H9 (cell line): ENCODE results near the gene SLC7A9. TPM values are rescaled to one million over a fixed set of nuclear protein-coding genes. Genes with fewer than 3 reads are reported as not detected.

Experiments used
- DNase-seq: peaks from one replicate; pipeline ENCODE4 v3.0.0-alpha.2; 2017
- H2AFZ ChIP-seq: one replicate; pipeline ENCODE4 v1.6.1; 2013; ENCODE audit warnings: mild to moderate bottlenecking, low read length, control low read depth, moderate library complexity
- H2AK5ac ChIP-seq: 2 replicates; pipeline ENCODE4 v1.6.1; 2013; ENCODE audit warnings: low read length, control low read depth, mixed read lengths; ENCODE audit not compliant: insufficient read length
- H2BK120ac ChIP-seq: one replicate; pipeline ENCODE4 v1.6.1; 2013; ENCODE audit warnings: low read depth, mild to moderate bottlenecking, low read length, control low read depth, inconsistent platforms; ENCODE audit not compliant: poor library complexity, severe bottlenecking
- H2BK12ac ChIP-seq: 2 replicates; pipeline ENCODE4 v1.6.1; 2013; ENCODE audit warnings: low read length, control low read depth, mixed read lengths, low read depth; ENCODE audit not compliant: insufficient read length
- H2BK15ac ChIP-seq: 2 replicates; pipeline ENCODE4 v1.6.1; 2013; ENCODE audit warnings: low read depth, low read length, control low read depth
- H2BK20ac ChIP-seq: one replicate; pipeline ENCODE4 v1.6.1; 2013; ENCODE audit warnings: low read depth, mild to moderate bottlenecking, low read length, control low read depth, inconsistent platforms; ENCODE audit not compliant: poor library complexity, severe bottlenecking
- H2BK5ac ChIP-seq: 2 replicates; pipeline ENCODE4 v1.6.1; 2013; ENCODE audit warnings: low read length, control low read depth, mixed read lengths; ENCODE audit not compliant: insufficient read length
- H3K14ac ChIP-seq: 2 replicates; pipeline ENCODE4 v1.6.1; 2013; ENCODE audit warnings: low read length, control low read depth; ENCODE audit not compliant: insufficient read depth
- H3K18ac ChIP-seq: 2 replicates; pipeline ENCODE4 v1.6.1; 2013; ENCODE audit warnings: low read depth, mild to moderate bottlenecking, mixed read lengths, low read length, control low read depth; ENCODE audit not compliant: insufficient read length
- H3K23ac ChIP-seq: 2 replicates; pipeline ENCODE4 v1.6.1; 2013; ENCODE audit warnings: low read length, control low read depth, mixed read lengths, low read depth; ENCODE audit not compliant: insufficient read length
- H3K23me2 ChIP-seq: 2 replicates; pipeline ENCODE4 v1.6.1; 2013; ENCODE audit warnings: low read depth, mild to moderate bottlenecking, mixed read lengths, low read length, control low read depth; ENCODE audit not compliant: insufficient read length, poor library complexity, severe bottlenecking
- H3K27ac ChIP-seq: 2 replicates; pipeline ENCODE4 v1.5.1; 2013; ENCODE audit warnings: low read length, control low read depth, mixed read lengths, low read depth; ENCODE audit not compliant: insufficient read length
- H3K27me3 ChIP-seq: 2 replicates; pipeline ENCODE4 v1.6.1; 2013; ENCODE audit warnings: low read length, control low read depth, inconsistent platforms; ENCODE audit not compliant: insufficient read depth
- H3K4ac ChIP-seq: 2 replicates; pipeline ENCODE4 v1.6.1; 2013; ENCODE audit warnings: low read depth, mild to moderate bottlenecking, control low read depth, inconsistent platforms, low read length, moderate library complexity
- H3K4me1 ChIP-seq: 2 replicates; pipeline ENCODE4 v1.6.1; 2013; ENCODE audit warnings: low read length, control low read depth, inconsistent platforms; ENCODE audit not compliant: insufficient read depth
- H3K4me2 ChIP-seq: 2 replicates; pipeline ENCODE4 v1.6.1; 2013; ENCODE audit warnings: low read length, control low read depth, mixed read lengths; ENCODE audit not compliant: insufficient read length, insufficient read depth
- H3K56ac ChIP-seq: 2 replicates; pipeline ENCODE4 v1.6.1; 2013; ENCODE audit warnings: low read depth, mild to moderate bottlenecking, mixed read lengths, low read length, control low read depth; ENCODE audit not compliant: insufficient read length
- H3K79me1 ChIP-seq: 2 replicates; pipeline ENCODE4 v1.6.1; 2013; ENCODE audit warnings: low read depth, mild to moderate bottlenecking, moderate library complexity, low read length, control low read depth, inconsistent platforms; ENCODE audit not compliant: insufficient read depth, poor library complexity, severe bottlenecking
- H3K79me2 ChIP-seq: 2 replicates; pipeline ENCODE4 v1.6.1; 2013; ENCODE audit warnings: low read length, control low read depth, inconsistent platforms; ENCODE audit not compliant: insufficient read depth
- H3K9ac ChIP-seq: 2 replicates; pipeline ENCODE4 v1.6.1; 2013; ENCODE audit warnings: low read length, control low read depth, mixed read lengths; ENCODE audit not compliant: insufficient read length; ENCODE audit errors: extremely low read depth
- H3K9me3 ChIP-seq: one replicate; pipeline ENCODE4 v1.6.1; 2013; ENCODE audit warnings: low read depth, low read length, inconsistent platforms; ENCODE audit not compliant: control insufficient read depth
- H3T11ph ChIP-seq: one replicate; pipeline ENCODE4 v1.6.1; 2013; ENCODE audit warnings: mild to moderate bottlenecking, low read length, control low read depth, inconsistent platforms
- H4K20me1 ChIP-seq: one replicate; pipeline ENCODE4 v1.6.1; 2013; ENCODE audit not compliant: control insufficient read depth, insufficient read length, insufficient read depth
- H4K5ac ChIP-seq: 2 replicates; pipeline ENCODE4 v1.6.1; 2013; ENCODE audit warnings: low read depth, mild to moderate bottlenecking, mixed read lengths, low read length, control low read depth; ENCODE audit not compliant: insufficient read length
- H4K8ac ChIP-seq: replicated peaks from 2 replicates; pipeline ENCODE4 v1.6.1; 2013; ENCODE audit warnings: low read length, control low read depth, mixed read lengths, low read depth; ENCODE audit not compliant: insufficient read length
- H4K91ac ChIP-seq: 2 replicates; pipeline ENCODE4 v1.6.1; 2013; ENCODE audit warnings: low read depth, mild to moderate bottlenecking, moderate library complexity, mixed read lengths, low read length, control low read depth; ENCODE audit not compliant: insufficient read length
- H3K27ac Mint-ChIP-seq, 3 experiments: 2 replicates in 2 of 3; 3 replicates in 1 of 3; pipeline ENCODE4 v1.8.0; 2020 to 2021; ENCODE audit warnings: mixed read lengths in 3 of 3, mild to moderate bottlenecking in 1 of 3, moderate library complexity in 1 of 3
- H3K27me3 Mint-ChIP-seq: 2 replicates; pipeline ENCODE4 v1.8.0; 2021; ENCODE audit warnings: low read depth, mild to moderate bottlenecking, moderate library complexity, mixed read lengths
- H3K36me3 Mint-ChIP-seq, 3 experiments: 2 replicates in 2 of 3; 3 replicates in 1 of 3; pipeline ENCODE4 v1.8.0; 2020 to 2021; ENCODE audit warnings: low read depth in 3 of 3, mixed read lengths in 3 of 3; ENCODE audit not compliant: insufficient read depth in 1 of 3
- H3K4me1 Mint-ChIP-seq, 2 experiments: 2 replicates each; pipeline ENCODE4 v1.8.0; 2020; ENCODE audit warnings: mixed read lengths in 2 of 2
- H3K4me3 Mint-ChIP-seq, 2 experiments: 2 replicates in 1 of 2; 3 replicates in 1 of 2; pipeline ENCODE4 v1.8.0; 2020 to 2021; ENCODE audit warnings: mild to moderate bottlenecking in 2 of 2, mixed read lengths in 2 of 2, moderate library complexity in 1 of 2
- H3K9me3 Mint-ChIP-seq, 2 experiments: 2 replicates in 1 of 2; 3 replicates in 1 of 2; pipeline ENCODE4 v1.8.0; 2020; ENCODE audit warnings: mild to moderate bottlenecking in 2 of 2, mixed read lengths in 2 of 2, moderate library complexity in 1 of 2
- CTCF ChIP-seq: fragments of 200-600 bp; sonication (generic); conservative IDR thresholded peaks from 3 replicates; pipeline ENCODE4 v1.8.0; 2021; ENCODE audit warnings: antibody characterized with exemption, mild to moderate bottlenecking
- WGBS: extraction: QIAGEN DNeasy Blood & Tissue Kit; methylation state at CpG from one replicate; pipeline ENCODE4 v1.1.7; 2013; ENCODE audit warnings: missing lambda C conversion rate, low lambda C conversion rate, mixed read lengths; ENCODE audit not compliant: insufficient read length; ENCODE audit errors: extremely low coverage; 5-methylcytosine and 5-hydroxymethylcytosine counted together
- total RNA-seq: library from RNA; stranded (reverse); gene quantifications from 2 replicates; pipeline ENCODE4 v1.2.1, GENCODE V29; 2021

Gene SLC7A9
- total RNA-seq, 1 experiment from 2014 or later = not detected

- no peak overlapping the region for H2BK12ac ChIP-seq
- no peak overlapping the region for H3T11ph ChIP-seq
- no peak overlapping the region for H2BK15ac ChIP-seq
- H3K27ac ChIP-seq = no peak overlapping the region
- Mint-ChIP-seq H3K36me3 (no peaks in the 10 kb centered on the region), H3K4me3 (no peak overlapping the region), H3K27ac (no peak overlapping the region), H3K27me3 (no peaks in the 10 kb centered on the region), H3K4me1 (peaks cover 0 to 5% of the 10 kb centered on the region in 2 experiments; a peak in 1 of 4 replicates), H3K9me3 (no peaks in the 10 kb centered on the region; a peak in 1 of 5 replicates)
- WGBS = no CpG with 5 or more reads among the region's 6 CpGs
- H3K79me2 ChIP-seq = no peaks in the 10 kb centered on the region
- no peak overlapping the region for H3K9ac ChIP-seq
- no peak overlapping the region for H2BK120ac ChIP-seq
- no peaks in the 10 kb centered on the region for H4K20me1 ChIP-seq
- DNase-seq = no peak
- no peak overlapping the region for H4K8ac ChIP-seq
- H3K4me2 ChIP-seq = no peak overlapping the region
- no peaks in the 10 kb centered on the region for H3K79me1 ChIP-seq
- no peak overlapping the region for H2AFZ ChIP-seq
- H3K9me3 ChIP-seq = no peaks in the 10 kb centered on the region
- no peak overlapping the region for H2BK20ac ChIP-seq
- TF ChIP-seq CTCF = no peak
- H3K4me1 ChIP-seq = no peaks in the 10 kb centered on the region
- no peak overlapping the region for H3K18ac ChIP-seq
- no peak overlapping the region for H3K14ac ChIP-seq
- H2AK5ac ChIP-seq = no peak overlapping the region
- H2BK5ac ChIP-seq = no peak overlapping the region
- H3K4ac ChIP-seq = no peak overlapping the region
- H4K5ac ChIP-seq = no peak overlapping the region
- H4K91ac ChIP-seq = no peak overlapping the region
- no peaks in the 10 kb centered on the region for H3K27me3 ChIP-seq
- H3K56ac ChIP-seq = no peak overlapping the region
- H3K23ac ChIP-seq = no peak overlapping the region
- H3K23me2 ChIP-seq = no peaks in the 10 kb centered on the region
These were observed 4.2 kb downstream of the SLC7A9 start for GRCh38 chr19:32865326-32865725.
